ENCODE measurements around the gene MYOZ2.

- TF ChIP-seq EZH2phosphoT487 (conservative IDR thresholded peaks at IDR 0.05; ENCODE audit: low read length), result no peak
- no peak for TF ChIP-seq CTCF (IDR thresholded peaks at IDR 0.05; ENCODE audit: insufficient read depth, low read length, poor library complexity, severe bottlenecking)
Measured at GRCh38 chr4:119190354-119190753, 54.7 kb downstream of the MYOZ2 start.

Measured in SU-DHL-6 (cell line).